Measurements from ENCODE around the gene RPL22L1.
"Not testable (repeated sequence)": the region's sequence is repeated elsewhere in the genome, so short reads cannot be mapped to it uniquely, and the experiment has no call there.

RPL22L1 gene

DNA sequence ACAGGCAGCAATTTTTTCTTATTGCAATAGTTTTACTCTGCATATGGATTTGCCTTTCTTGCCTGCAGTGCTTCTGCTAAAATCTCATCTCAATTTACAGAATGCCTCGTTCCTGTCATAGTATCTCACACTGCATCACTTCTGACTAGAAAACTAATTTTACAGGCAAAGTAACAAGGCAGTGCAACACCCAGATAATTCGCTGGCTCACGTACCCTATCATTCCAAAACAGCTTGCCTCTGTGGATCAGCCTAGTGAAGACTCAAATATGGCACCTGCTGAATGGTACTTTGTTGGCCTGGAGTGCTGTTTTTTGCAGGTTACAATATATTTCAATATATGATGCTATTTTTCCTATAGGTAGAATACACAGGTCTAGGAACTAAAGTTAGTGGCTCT, 33.1 kb upstream of the RPL22L1 start:
- no peak for DNase-seq
- no peaks in the 10 kb centered on the region for H3K27me3 ChIP-seq (replicated peaks)
- peaks cover 3% of the 10 kb centered on the region for H3K36me3 ChIP-seq (replicated peaks)
- no peak for TF ChIP-seq CTCF (IDR thresholded peaks at IDR 0.05; ENCODE audit: low read depth, low read length, missing control alignments)
- no peak overlapping the region for H3K27ac ChIP-seq
- in situ Hi-C loops (cut with HindIII; ENCODE audit: low pct_ligation_motif_present, low sequenced_read_pairs), result no loop called here
- no peak overlapping the region for H3K4me3 ChIP-seq (ENCODE audit: low read depth, low read length)

GRCh38 chr3:170899455-170899854, 29.5 kb upstream of the RPL22L1 start:
- H3K27ac ChIP-seq, result no peak overlapping the region
- peaks cover 3% of the 10 kb centered on the region for H3K36me3 ChIP-seq (replicated peaks)
- no peak overlapping the region for H3K4me3 ChIP-seq (ENCODE audit: low read depth, low read length)
- no peaks in the 10 kb centered on the region for H3K27me3 ChIP-seq (replicated peaks)
- DNase-seq, result no peak
- TF ChIP-seq CTCF (IDR thresholded peaks at IDR 0.05; ENCODE audit: low read depth, low read length, missing control alignments), result no peak
- in situ Hi-C loops (cut with HindIII; ENCODE audit: low pct_ligation_motif_present, low sequenced_read_pairs), result no loop called here

GRCh38 chr3:170897978-170898377, 28.0 kb upstream of the RPL22L1 start:
- in situ Hi-C loops (cut with HindIII; ENCODE audit: low pct_ligation_motif_present, low sequenced_read_pairs), result no loop called here
- no peak for TF ChIP-seq CTCF (IDR thresholded peaks at IDR 0.05; ENCODE audit: low read depth, low read length, missing control alignments)
- H3K27ac ChIP-seq, result no peak overlapping the region
- H3K27me3 ChIP-seq (replicated peaks), result no peaks in the 10 kb centered on the region
- peaks cover 3% of the 10 kb centered on the region for H3K36me3 ChIP-seq (replicated peaks)
- DNase-seq, result no peak
- H3K4me3 ChIP-seq (ENCODE audit: low read depth, low read length), result no peak overlapping the region

GRCh38 chr3:170897199-170897598, 27.2 kb upstream of the RPL22L1 start:
- DNase-seq; H3K27me3 ChIP-seq (replicated peaks); H3K36me3 ChIP-seq (replicated peaks); H3K4me3 ChIP-seq (ENCODE audit: low read depth, low read length); H3K27ac ChIP-seq; in situ Hi-C loops (cut with HindIII; ENCODE audit: low pct_ligation_motif_present, low sequenced_read_pairs): not testable (repeated sequence)

DNA sequence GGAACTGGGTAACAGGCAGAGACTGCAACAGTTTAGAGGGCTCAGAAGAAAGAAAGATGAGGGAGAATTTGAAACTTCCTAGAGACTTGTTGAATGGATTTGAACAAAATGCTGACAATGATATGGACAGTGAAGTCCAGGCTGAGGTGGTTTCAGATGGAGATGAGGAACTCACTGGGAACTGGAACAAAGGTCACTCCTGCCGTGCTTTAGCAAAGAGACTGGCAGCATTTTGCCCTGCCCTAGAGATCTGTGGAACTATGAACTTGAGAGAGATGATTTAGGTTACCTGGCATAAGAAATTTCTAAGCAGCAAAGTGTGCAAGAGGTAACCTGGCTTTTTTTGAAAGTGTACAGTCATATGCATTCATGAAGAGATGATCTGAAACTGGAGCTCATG, 26.8 kb upstream of the RPL22L1 start:
- no peak overlapping the region for H3K27ac ChIP-seq
- DNase-seq, result no peak
- no peaks in the 10 kb centered on the region for H3K27me3 ChIP-seq (replicated peaks)
- H3K36me3 ChIP-seq (replicated peaks), result peaks cover under 1% of the 10 kb centered on the region
- in situ Hi-C loops (cut with HindIII; ENCODE audit: low pct_ligation_motif_present, low sequenced_read_pairs), result no loop called here
- TF ChIP-seq CTCF (IDR thresholded peaks at IDR 0.05; ENCODE audit: low read depth, low read length, missing control alignments), result no peak
- no peak overlapping the region for H3K4me3 ChIP-seq (ENCODE audit: low read depth, low read length)

GRCh38 chr3:170896333-170896732, 26.3 kb upstream of the RPL22L1 start:
- H3K27ac ChIP-seq; H3K36me3 ChIP-seq (replicated peaks); H3K27me3 ChIP-seq (replicated peaks); in situ Hi-C loops (cut with HindIII; ENCODE audit: low pct_ligation_motif_present, low sequenced_read_pairs); H3K4me3 ChIP-seq (ENCODE audit: low read depth, low read length); DNase-seq: not testable (repeated sequence)

GRCh38 chr3:170893895-170894294, 23.9 kb upstream of the RPL22L1 start:
- DNase-seq, result no peak
- Histone ChIP-seq H3K36me3 (replicated peaks) (no peaks in the 10 kb centered on the region), H3K27me3 (replicated peaks) (no peaks in the 10 kb centered on the region), H3K4me3 (ENCODE audit: low read depth, low read length) (no peak overlapping the region), H3K27ac (no peak overlapping the region)
- TF ChIP-seq CTCF (IDR thresholded peaks at IDR 0.05; ENCODE audit: low read depth, low read length, missing control alignments), result no peak
- in situ Hi-C loops (cut with HindIII; ENCODE audit: low pct_ligation_motif_present, low sequenced_read_pairs), result no loop called here

Measured in brain microvascular endothelial cell (primary cell).